Smooth muscle cell of the brain vasculature (primary cell): Measurements from ENCODE around the gene ADGRG4.
"Not testable (repeated sequence)": the region's sequence is repeated elsewhere in the genome, so short reads cannot be mapped to it uniquely, and the experiment has no call there.

ENCODE experiments used
- DNase-seq: peaks from one replicate; pipeline ENCODE4 v3.0.0-alpha.2; 2012; ENCODE audit warnings: low read depth, low spot score

The ADGRG4 gene

GRCh38 chrX:136387951-136388502, 87.3 kb downstream of the ADGRG4 start:
- DNase-seq: no peak

- no peak for DNase-seq
Measured at GRCh38 chrX:136390921-136391320, 90.2 kb downstream of the ADGRG4 start.

GRCh38 chrX:136395271-136395670, 94.5 kb downstream of the ADGRG4 start:
- DNase-seq: no peak

DNA sequence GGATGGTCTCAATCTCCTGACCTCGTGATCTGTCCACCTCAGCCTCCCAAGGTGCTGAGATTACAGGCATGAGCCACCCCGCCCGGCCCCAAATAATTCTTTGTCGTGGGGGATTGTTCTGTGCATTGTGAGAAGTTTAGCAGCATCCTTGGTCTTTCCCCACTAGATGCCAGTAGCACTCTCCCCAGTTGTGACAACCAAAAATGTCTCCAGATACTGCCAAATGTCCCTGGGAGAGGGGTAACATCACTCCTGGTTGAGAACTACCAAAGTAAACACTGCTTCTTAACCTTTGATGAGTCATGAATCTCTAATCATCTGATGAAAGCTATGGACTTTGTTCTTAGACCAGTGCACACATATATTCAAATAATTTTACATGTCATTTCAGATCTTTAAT, 96.2 kb downstream of the ADGRG4 start:
- DNase-seq: no peak

- DNase-seq: no peak
Measured at GRCh38 chrX:136405126-136405525, 104.4 kb downstream of the ADGRG4 start.

GRCh38 chrX:136417806-136418205, 117.0 kb downstream of the ADGRG4 start:
- DNase-seq: no peak

DNA sequence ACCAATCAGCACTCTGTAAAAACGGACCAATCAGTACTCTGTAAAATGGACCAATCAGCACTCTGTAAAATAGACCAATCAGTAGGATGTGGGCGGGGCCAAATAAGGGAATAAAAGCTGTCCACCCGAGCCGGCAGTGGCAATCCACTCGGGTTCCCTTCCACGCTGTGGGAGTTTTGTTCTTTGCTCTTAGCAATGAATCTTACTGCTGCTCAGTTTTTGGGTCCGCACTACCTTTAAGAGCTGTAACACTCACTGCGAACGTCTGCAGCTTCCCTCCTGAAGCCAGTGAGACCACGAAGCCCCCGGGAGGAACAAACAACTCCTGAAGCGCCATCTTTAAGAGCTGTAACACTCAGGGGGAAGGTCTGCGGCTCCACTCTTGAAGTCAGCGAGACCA, 120.6 kb downstream of the ADGRG4 start:
- no peak for DNase-seq

DNA sequence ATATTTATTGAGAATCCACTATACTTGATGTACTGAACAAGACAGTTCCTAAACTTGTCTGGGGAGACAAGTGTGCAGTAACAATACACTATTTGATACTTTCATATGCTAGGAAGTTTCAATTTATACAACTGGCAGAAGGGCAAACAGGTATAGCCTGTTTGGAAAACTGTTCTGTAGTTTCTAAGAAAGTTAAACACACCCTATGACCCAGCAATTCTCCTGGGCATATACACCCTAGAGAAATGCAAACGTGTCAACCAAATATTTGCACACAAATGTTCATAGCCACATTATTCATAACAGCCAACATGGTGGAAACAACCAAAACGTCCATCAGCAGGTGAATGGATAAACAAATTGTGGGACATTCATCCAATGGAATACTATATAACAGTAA, 123.0 kb downstream of the ADGRG4 start:
- DNase-seq: no peak

- DNase-seq: no peak
Measured at GRCh38 chrX:136425996-136426395, 125.2 kb downstream of the ADGRG4 start.

GRCh38 chrX:136431625-136432024, 130.9 kb downstream of the ADGRG4 start:
- no peak for DNase-seq

GRCh38 chrX:136437774-136438173, 137.0 kb downstream of the ADGRG4 start:
- no peak for DNase-seq

GRCh38 chrX:136438192-136438591, 137.4 kb downstream of the ADGRG4 start:
- no peak for DNase-seq

GRCh38 chrX:136445674-136446073, 144.9 kb downstream of the ADGRG4 start:
- not testable (repeated sequence) for DNase-seq

DNA sequence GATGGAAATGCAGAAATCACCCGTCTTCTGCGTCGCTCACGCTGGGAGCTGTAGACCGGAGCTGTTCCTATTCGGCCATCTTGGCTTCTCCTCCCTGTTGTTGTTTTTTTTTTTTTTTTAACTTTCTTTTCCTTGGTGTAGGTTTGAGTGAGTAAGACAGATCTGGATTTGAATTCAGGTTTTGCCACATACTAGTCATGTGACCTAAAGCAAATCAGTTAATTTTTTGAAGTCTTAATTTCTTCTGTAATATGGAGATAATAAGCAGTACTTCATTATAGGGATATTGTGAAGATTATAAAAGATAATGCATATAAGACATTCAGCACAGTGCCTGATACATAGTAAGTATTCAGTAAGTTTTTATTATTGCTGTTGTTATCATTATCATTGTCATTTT, 145.4 kb downstream of the ADGRG4 start:
- no peak for DNase-seq

GRCh38 chrX:136447308-136447707, 146.5 kb downstream of the ADGRG4 start:
- DNase-seq: no peak

DNA sequence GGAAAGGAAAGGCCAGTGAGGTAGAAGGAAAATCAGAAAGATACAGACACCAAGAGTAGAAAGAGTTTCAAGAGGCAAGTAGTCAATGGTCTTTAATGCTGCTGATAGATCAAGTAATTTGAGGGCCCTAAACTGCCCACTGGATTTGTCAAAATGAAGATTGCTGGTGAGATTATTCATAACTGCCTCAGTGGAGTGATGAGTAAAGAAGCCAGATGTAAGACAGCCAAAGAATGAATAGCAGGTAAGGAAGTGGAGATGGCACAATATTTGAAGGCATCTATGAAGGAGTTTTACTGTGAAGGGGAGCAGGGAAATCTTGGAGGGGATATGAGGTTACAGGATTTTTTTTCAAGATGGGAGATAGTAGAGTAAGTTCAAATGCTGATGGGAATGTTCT, 147.2 kb downstream of the ADGRG4 start:
- DNase-seq: no peak

- DNase-seq: no peak
Measured at GRCh38 chrX:136450050-136450830, 149.5 kb downstream of the ADGRG4 start.

DNA sequence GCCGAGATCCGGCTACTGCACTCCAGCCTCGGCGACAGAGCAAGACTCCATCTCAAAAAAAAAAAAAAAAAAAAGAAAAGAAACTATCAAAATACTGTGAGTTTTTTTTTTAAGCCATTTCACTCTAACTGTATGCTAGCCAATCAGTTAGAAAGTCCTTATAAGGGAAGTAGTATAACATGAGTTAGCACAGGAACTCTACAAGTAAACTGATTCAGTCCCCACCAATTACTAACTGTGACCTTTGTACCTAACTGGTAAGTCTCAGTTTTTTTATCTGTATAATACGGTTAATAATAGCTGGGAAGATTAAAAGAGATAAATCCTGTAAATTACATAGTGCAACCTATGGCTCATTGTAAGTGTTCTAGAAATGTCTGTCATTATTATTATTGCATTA, 151.9 kb downstream of the ADGRG4 start:
- DNase-seq: no peak

DNA sequence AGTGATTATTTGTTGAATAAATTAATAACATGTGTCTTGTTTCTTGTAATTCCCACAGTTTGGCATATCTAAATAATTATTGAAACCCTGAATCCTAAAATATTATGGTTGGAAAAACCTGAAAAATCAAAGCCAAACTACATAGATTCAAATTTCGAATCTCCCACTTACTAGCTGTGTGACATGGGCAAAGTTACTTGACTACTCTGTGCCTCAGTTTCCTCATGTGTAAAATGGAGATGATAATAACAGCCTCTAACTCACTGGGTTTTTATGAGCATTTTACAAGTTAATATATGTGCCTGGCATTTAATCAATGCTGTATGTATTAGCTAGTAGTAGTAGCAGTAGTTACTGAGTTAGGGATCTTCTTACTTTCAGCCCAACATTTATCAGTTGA, 152.4 kb downstream of the ADGRG4 start:
- no peak for DNase-seq

DNA sequence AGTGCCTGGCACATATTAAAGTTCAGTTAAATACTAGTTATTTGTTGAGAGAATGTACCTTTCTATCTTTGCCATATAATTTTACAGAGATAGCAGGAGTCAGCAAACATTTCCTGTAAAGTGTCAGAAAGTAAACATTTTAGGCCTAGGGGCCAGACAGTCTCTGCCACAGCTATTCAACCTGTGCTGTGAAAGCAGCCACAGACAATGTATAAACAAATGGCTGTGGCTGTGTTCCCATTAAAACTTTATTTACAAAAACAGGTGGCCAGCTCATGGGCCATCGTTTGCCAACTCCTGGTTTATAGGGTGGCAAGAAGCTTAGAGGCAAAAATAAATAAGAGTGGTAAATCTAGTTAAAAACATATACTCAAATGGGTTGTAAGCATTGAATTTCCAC, 153.0 kb downstream of the ADGRG4 start:
- no peak for DNase-seq

- no peak for DNase-seq
Measured at GRCh38 chrX:136456133-136456532, 155.4 kb downstream of the ADGRG4 start.

DNA sequence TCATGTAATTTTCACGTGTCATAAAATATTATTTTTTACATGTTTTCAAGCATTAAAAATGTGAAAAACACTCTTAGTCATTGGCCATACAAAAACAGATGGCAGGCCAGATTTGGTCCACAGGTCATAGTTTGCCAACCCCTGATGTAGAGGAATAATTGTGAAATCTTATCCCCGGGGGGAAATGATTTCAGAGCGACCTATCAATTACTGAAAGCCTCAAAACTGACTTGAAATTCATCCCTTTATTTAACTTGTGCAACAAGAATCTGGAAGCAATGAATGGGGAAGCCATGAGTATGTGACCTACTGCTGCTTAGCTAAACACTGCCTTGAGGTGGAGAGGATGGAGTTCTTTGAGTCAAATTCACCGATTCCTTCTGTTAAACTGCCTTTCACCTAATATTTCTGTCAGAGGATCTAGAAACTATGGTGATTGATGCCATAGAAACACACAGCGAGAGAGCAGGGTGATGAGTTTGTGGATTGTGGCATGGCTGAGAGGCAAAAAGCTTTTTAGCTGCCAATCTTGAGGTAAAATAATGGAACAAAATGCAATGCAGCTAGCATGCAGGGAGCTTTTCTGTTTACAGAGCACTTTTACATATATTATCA, 156.6 kb downstream of the ADGRG4 start:
- DNase-seq: no peak

DNA sequence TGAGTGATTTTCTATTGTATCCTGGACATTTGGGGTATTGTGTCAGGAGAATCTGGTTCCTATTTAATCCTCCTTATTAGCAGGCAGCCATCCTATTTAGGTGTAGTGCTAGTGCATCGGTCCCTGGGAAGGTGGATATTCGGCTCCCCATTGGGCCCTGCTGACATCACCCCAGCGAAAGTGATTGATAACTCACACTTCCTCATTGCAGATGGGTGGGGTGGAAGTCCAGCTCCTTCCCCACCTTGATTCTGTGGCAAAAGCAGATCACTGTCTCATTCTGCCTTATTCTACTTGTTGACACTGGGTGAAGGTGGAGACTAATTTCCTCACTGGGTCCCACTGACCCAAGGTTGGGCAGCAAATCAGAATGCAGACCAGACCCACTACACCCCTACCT, 163.8 kb downstream of the ADGRG4 start:
- DNase-seq: no peak
